ENCODE results near the gene SCUBE1. TPM values are rescaled to one million over a fixed set of nuclear protein-coding genes. Genes with fewer than 3 reads are reported as not detected.

SCUBE1 gene
- total RNA-seq, 1 donor from 2014 or later = 0.14 TPM

- H3K27ac ChIP-seq (replicated peaks) = no peak overlapping the region
- intact Hi-C loops (cut with micrococcal nuclease) = no loop called here
- no peaks in the 10 kb centered on the region for H3K36me3 ChIP-seq
- DNase-seq = no peak
- no peaks in the 10 kb centered on the region for H3K4me1 ChIP-seq
- no peak for TF ChIP-seq CTCF (IDR thresholded peaks at IDR 0.05; ENCODE audit: borderline replicate concordance)
- H3K9me3 ChIP-seq (replicated peaks) = no peaks in the 10 kb centered on the region
- H3K27me3 ChIP-seq (ENCODE audit: low read depth) = peaks cover 38% of the 10 kb centered on the region
- no peak overlapping the region for H3K4me3 ChIP-seq
These were observed 10.0 kb downstream of the SCUBE1 start for GRCh38 chr22:43333156-43333555.

- intact Hi-C loops (cut with micrococcal nuclease) = no loop called here
- no peak for DNase-seq
- Histone ChIP-seq H3K27ac (replicated peaks) (no peak overlapping the region), H3K27me3 (ENCODE audit: low read depth) (peaks cover 32% of the 10 kb centered on the region), H3K9me3 (replicated peaks) (no peaks in the 10 kb centered on the region), H3K4me3 (no peak overlapping the region), H3K4me1 (no peaks in the 10 kb centered on the region), H3K36me3 (no peaks in the 10 kb centered on the region)
- TF ChIP-seq CTCF (IDR thresholded peaks at IDR 0.05; ENCODE audit: borderline replicate concordance) = no peak
These were observed 11.5 kb downstream of the SCUBE1 start for GRCh38 chr22:43331698-43332097.

DNA sequence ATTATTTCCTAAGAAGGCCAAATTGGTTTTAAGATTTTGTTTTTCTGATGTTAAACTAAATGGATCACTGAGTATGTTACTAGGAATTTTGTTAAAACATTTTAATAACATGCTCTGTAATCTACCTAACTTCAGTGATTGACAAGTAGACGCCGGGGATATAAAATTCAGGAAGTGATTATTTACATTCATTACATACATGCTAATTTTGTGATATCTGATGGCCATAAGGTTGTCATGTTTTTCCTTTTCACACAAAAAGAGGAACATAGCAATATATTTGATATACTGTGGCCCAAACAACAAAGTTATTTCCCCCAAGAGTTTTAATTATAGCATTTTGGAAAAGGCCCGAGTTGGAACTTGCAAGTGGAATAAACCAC is 12.1 kb downstream of the SCUBE1 start:
- H3K4me3 ChIP-seq = no peak overlapping the region
- H3K9me3 ChIP-seq (replicated peaks) = no peaks in the 10 kb centered on the region
- TF ChIP-seq CTCF (IDR thresholded peaks at IDR 0.05; ENCODE audit: borderline replicate concordance) = no peak
- no peaks in the 10 kb centered on the region for H3K36me3 ChIP-seq
- H3K27me3 ChIP-seq (ENCODE audit: low read depth) = peaks cover 31% of the 10 kb centered on the region
- intact Hi-C loops (cut with micrococcal nuclease) = no loop called here
- DNase-seq = no peak
- no peaks in the 10 kb centered on the region for H3K4me1 ChIP-seq
- H3K27ac ChIP-seq (replicated peaks) = no peak overlapping the region

- intact Hi-C loops (cut with micrococcal nuclease) = no loop called here
- DNase-seq = no peak
- no peaks in the 10 kb centered on the region for H3K4me1 ChIP-seq
These were observed 12.7 kb downstream of the SCUBE1 start for GRCh38 chr22:43330178-43331068.

DNA sequence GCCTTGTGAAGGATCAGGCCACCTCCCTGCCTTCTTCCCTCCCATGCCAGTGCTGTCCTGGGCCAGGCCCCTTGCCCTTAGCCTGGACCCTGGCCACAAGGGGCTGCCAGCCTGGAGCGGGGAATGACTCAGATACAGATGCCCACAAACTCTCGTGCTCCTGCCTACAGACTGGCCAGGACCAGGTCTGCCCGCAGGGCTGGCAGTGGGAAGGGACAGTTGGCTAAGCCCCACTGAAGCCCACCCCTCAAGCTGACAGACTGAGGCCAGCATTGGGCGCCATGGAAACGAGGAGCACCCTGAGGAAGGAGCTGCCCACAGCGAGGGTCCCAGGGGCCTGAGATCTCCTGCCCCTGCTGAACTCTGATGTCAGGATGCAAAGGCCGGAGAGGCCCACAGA is 14.1 kb downstream of the SCUBE1 start:
- Histone ChIP-seq H3K4me1 (no peaks in the 10 kb centered on the region), H3K27ac (replicated peaks) (no peak overlapping the region), H3K9me3 (replicated peaks) (no peaks in the 10 kb centered on the region), H3K27me3 (ENCODE audit: low read depth) (peaks cover 30% of the 10 kb centered on the region), H3K4me3 (no peak overlapping the region), H3K36me3 (no peaks in the 10 kb centered on the region)
- no peak for TF ChIP-seq CTCF (IDR thresholded peaks at IDR 0.05; ENCODE audit: borderline replicate concordance)
- no peak for DNase-seq
- intact Hi-C loops (cut with micrococcal nuclease) = no loop called here

More at GRCh38 chr22:43330178-43331068, 12.7 kb downstream of the SCUBE1 start:
- Histone ChIP-seq H3K27ac (replicated peaks) (no peak overlapping the region), H3K27me3 (ENCODE audit: low read depth) (peaks cover 35% of the 10 kb centered on the region), H3K9me3 (replicated peaks) (no peaks in the 10 kb centered on the region), H3K4me3 (no peak overlapping the region), H3K36me3 (no peaks in the 10 kb centered on the region)
- no peak for TF ChIP-seq CTCF (IDR thresholded peaks at IDR 0.05; ENCODE audit: borderline replicate concordance)
